HepG2 (cell line): ENCODE results near the gene TUBB.

ENCODE experiments used
- ZNF589 ChIP-seq: sonication (generic); formaldehyde crosslinking; conservative IDR thresholded peaks from 2 replicates; pipeline ENCODE4 v1.8.0; 2022; ENCODE audit warnings: mild to moderate bottlenecking, moderate library complexity, missing genetic modification reagents
- ZNF761 ChIP-seq: sonication (generic); formaldehyde crosslinking; conservative IDR thresholded peaks from 2 replicates; pipeline ENCODE4 v1.4.0; 2020; ENCODE audit warnings: mild to moderate bottlenecking, missing genetic modification reagents

GRCh38 chr6:30707281-30707850, 12.8 kb upstream of the TUBB start:
- TF ChIP-seq ZNF589 (CRISPR knock-in tag) (no peak), ZNF761 (CRISPR knock-in tag) (no peak)
